Bronchial epithelial cell (primary cell): ENCODE measurements around the gene ARHGAP25. TPM values are rescaled to one million over a fixed set of nuclear protein-coding genes. Genes with fewer than 3 reads are reported as not detected.

Experiments
- DNase-seq: peaks from one replicate; pipeline ENCODE4 v3.0.0-alpha.2; 2010; ENCODE audit warnings: low read depth
- FAIRE-seq: peaks from 2 replicates; lab custom pipeline; 2011; peaks lifted over from hg19 to GRCh38; lab: Jason Lieb, UNC
- H3K27me3 ChIP-seq: 2 replicates; pipeline ENCODE4 v1.5.1; 2011; ENCODE audit warnings: low read length; ENCODE audit not compliant: control insufficient read depth, insufficient read depth
- H3K36me3 ChIP-seq: 2 replicates; pipeline ENCODE4 v1.5.1; 2011; ENCODE audit warnings: low read length; ENCODE audit not compliant: control insufficient read depth, insufficient read depth
- H3K4me3 ChIP-seq: 2 replicates; pipeline ENCODE4 v1.5.1; 2011; ENCODE audit warnings: mild to moderate bottlenecking, low read depth, low read length, control low read depth
- CTCF ChIP-seq: IDR thresholded peaks from 2 replicates; pipeline ENCODE4 v1.5.1; 2011; ENCODE audit warnings: mild to moderate bottlenecking, moderate library complexity, low read length, control low read depth, inconsistent platforms; ENCODE audit not compliant: insufficient read depth, severe bottlenecking
- total RNA-seq: library from RNA; depleted of rRNA; stranded (reverse); fragments of >200 nt; gene quantifications from 2 replicates; pipeline ENCODE4 v1.2.1, GENCODE V29; 2014

The ARHGAP25 gene
- 0.77 and 0.79 TPM in 2 replicates for total RNA-seq

- Histone ChIP-seq H3K4me3 (no peak within 1 kb of the TSS), H3K36me3 (no peaks in the 10 kb centered on the region), H3K27me3 (no peaks in the 10 kb centered on the region)
- no peak for TF ChIP-seq CTCF
- DNase-seq, result no peak
- FAIRE-seq, result no peak
Observed at GRCh38 chr2:68734688-68735525, at the start of gene ARHGAP25. Gene ARHGAP25 (plus strand): TSS chr2:68734811. CDS start chr2:68735200, 389 bp downstream.

GRCh38 chr2:68686178-68686577, 48.4 kb upstream of the ARHGAP25 start:
- no peak for DNase-seq
- Histone ChIP-seq H3K36me3 (no peaks in the 10 kb centered on the region), H3K4me3 (no peak overlapping the region), H3K27me3 (no peaks in the 10 kb centered on the region)
- no peak for TF ChIP-seq CTCF
- FAIRE-seq, result no peak

GRCh38 chr2:68687018-68687417, 47.6 kb upstream of the ARHGAP25 start:
- no peak for FAIRE-seq
- H3K27me3 ChIP-seq, result no peaks in the 10 kb centered on the region

GRCh38 chr2:68689553-68690537, 44.8 kb upstream of the ARHGAP25 start:
- DNase-seq (no peak), FAIRE-seq (no peak)
- H3K36me3 ChIP-seq, result no peaks in the 10 kb centered on the region
- no peak overlapping the region for H3K4me3 ChIP-seq
- no peak for TF ChIP-seq CTCF
- no peaks in the 10 kb centered on the region for H3K27me3 ChIP-seq

More at GRCh38 chr2:68687018-68687417, 47.6 kb upstream of the ARHGAP25 start:
- Histone ChIP-seq H3K4me3 (no peak overlapping the region), H3K36me3 (no peaks in the 10 kb centered on the region)
- DNase-seq, result no peak
- TF ChIP-seq CTCF, result no peak

- DNase-seq (no peak), FAIRE-seq (peak; percentile 36)
- no peak for TF ChIP-seq CTCF
- Histone ChIP-seq H3K36me3 (no peaks in the 10 kb centered on the region), H3K27me3 (no peaks in the 10 kb centered on the region), H3K4me3 (no peak overlapping the region)
Observed at GRCh38 chr2:68690851-68691250, 43.8 kb upstream of the ARHGAP25 start.
